ENCODE measurements around the gene NEDD4L. TPM values are rescaled to one million over a fixed set of nuclear protein-coding genes. Genes with fewer than 3 reads are reported as not detected.

The NEDD4L gene
- total RNA-seq, 2 experiments from 2014 or later: 11.2 to 13.7 TPM

- Mint-ChIP-seq H3K36me3 (ENCODE audit: low read depth) (no peaks in the 10 kb centered on the region), H3K4me1 (ENCODE audit: low read depth) (no peaks in the 10 kb centered on the region), H3K9me3 (no peaks in the 10 kb centered on the region), H3K4me3 (no peak overlapping the region), H3K27me3 (peaks cover 22% of the 10 kb centered on the region), H3K27ac (no peak overlapping the region)
- H3K9me3 ChIP-seq (ENCODE audit: control insufficient read depth in 1 of 2, insufficient read depth in 1 of 2, low read length in 2 of 2): no peaks in the 10 kb centered on the region
- H3K4me3 ChIP-seq (ENCODE audit: low read length): no peak overlapping the region
- CTCF ChIA-PET: interaction anchor here (1.0 kb wide), 1 partner anchor 81 kb away, joined by 4 read pairs; the partner anchor contains the start of gene NEDD4L
- DNase-seq (peak in 1 of 14 experiments; percentile 22), ATAC-seq (ENCODE audit: poor library complexity) (no peak)
- H3K27me3 ChIP-seq (ENCODE audit: control insufficient read depth in 1 of 2, insufficient read depth in 2 of 2, low read length in 2 of 2): no peaks in the 10 kb centered on the region
- TF ChIP-seq, protein P1, sequence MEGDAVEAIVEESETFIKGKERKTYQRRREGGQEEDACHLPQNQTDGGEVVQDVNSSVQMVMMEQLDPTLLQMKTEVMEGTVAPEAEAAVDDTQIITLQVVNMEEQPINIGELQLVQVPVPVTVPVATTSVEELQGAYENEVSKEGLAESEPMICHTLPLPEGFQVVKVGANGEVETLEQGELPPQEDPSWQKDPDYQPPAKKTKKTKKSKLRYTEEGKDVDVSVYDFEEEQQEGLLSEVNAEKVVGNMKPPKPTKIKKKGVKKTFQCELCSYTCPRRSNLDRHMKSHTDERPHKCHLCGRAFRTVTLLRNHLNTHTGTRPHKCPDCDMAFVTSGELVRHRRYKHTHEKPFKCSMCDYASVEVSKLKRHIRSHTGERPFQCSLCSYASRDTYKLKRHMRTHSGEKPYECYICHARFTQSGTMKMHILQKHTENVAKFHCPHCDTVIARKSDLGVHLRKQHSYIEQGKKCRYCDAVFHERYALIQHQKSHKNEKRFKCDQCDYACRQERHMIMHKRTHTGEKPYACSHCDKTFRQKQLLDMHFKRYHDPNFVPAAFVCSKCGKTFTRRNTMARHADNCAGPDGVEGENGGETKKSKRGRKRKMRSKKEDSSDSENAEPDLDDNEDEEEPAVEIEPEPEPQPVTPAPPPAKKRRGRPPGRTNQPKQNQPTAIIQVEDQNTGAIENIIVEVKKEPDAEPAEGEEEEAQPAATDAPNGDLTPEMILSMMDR (IDR thresholded peaks at IDR 0.05): no peak
- no peaks in the 10 kb centered on the region for H3K36me3 ChIP-seq (ENCODE audit: insufficient read depth, low read length)
- POLR2A ChIA-PET: no interaction called here
- peaks cover 2% of the 10 kb centered on the region for H3K4me1 ChIP-seq (ENCODE audit: insufficient read depth, low read length)
- no peak overlapping the region for H3K27ac ChIP-seq (ENCODE audit: low read depth in 1 of 2, low read length in 2 of 2)
- intact Hi-C loops (cut with DNase I, micrococcal nuclease): loop anchor here (5.0 to 10.0 kb wide), 4 partner anchors 167 to 1377 kb away; partner anchors contain the start of gene NARS1 (in 1 of the 2)
These were observed 80.4 kb downstream of the NEDD4L start for GRCh38 chr18:58124475-58124874.

DNA sequence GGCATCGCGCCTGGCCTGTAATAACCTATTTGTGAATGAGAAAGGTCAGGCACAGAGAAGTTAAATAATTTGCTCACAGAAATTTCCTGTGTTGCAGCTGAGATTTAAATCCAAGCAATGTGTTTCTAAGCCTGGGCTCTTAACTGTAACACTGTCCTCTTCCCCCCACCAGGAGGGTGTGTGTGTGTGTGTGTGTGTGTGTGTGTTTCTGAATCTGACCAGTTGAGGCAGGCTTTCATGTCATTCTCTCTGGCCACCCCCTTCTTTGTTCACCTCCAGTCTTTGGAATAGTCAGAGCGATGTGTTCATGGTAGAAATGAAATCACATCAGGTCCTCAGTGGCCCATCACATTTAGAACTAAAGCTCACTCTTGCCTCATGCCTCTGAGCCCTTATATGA, 81.2 kb downstream of the NEDD4L start:
- Mint-ChIP-seq H3K4me1 (ENCODE audit: low read depth) (no peaks in the 10 kb centered on the region), H3K36me3 (ENCODE audit: low read depth) (no peaks in the 10 kb centered on the region), H3K4me3 (no peak overlapping the region), H3K27me3 (peaks cover 22% of the 10 kb centered on the region), H3K9me3 (no peaks in the 10 kb centered on the region), H3K27ac (no peak overlapping the region)
- CTCF ChIA-PET: interaction anchor here (1.0 kb wide), 1 partner anchor 82 kb away, joined by 4 read pairs; the partner anchor contains the start of gene NEDD4L
- Histone ChIP-seq H3K36me3 (ENCODE audit: insufficient read depth, low read length) (no peaks in the 10 kb centered on the region), H3K4me1 (ENCODE audit: insufficient read depth, low read length) (peaks cover 2% of the 10 kb centered on the region), H3K27ac (ENCODE audit: low read depth in 1 of 2, low read length in 2 of 2) (no peak overlapping the region), H3K4me3 (ENCODE audit: low read length) (no peak overlapping the region), H3K9me3 (ENCODE audit: control insufficient read depth in 1 of 2, insufficient read depth in 1 of 2, low read length in 2 of 2) (no peaks in the 10 kb centered on the region), H3K27me3 (ENCODE audit: control insufficient read depth in 1 of 2, insufficient read depth in 2 of 2, low read length in 2 of 2) (no peaks in the 10 kb centered on the region)
- DNase-seq (no peak), ATAC-seq (ENCODE audit: poor library complexity) (no peak)
- TF ChIP-seq, protein P1 (IDR thresholded peaks at IDR 0.05): no peak
- intact Hi-C loops (cut with DNase I, micrococcal nuclease): loop anchor here in 1 of 2 experiments (10.0 kb wide), 1 partner anchor 500 kb away; the partner anchor contains the start of gene NARS1
- POLR2A ChIA-PET: no interaction called here

DNA sequence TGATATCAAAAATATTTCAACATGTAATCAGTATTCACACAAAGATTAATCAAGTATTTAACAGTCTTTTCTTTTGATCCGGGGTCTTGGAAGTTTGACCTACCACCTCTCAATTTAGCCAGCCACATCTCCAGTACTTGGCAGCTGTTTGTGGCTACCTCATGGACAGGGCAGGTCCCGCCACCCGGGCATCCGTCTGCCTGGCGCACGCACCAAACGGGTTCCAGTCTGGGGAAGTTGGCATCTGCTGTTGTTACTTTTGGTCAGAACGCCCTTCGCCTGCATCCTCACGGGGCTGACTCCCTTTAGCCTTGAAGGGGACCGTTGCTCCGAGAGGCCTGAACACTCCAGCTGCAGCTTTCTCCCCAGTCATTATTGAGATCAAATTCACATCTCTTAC, 81.7 kb downstream of the NEDD4L start:
- no peaks in the 10 kb centered on the region for H3K27me3 ChIP-seq (ENCODE audit: control insufficient read depth in 1 of 2, insufficient read depth in 2 of 2, low read length in 2 of 2)
- peaks cover 2% of the 10 kb centered on the region for H3K4me1 ChIP-seq (ENCODE audit: insufficient read depth, low read length)
- CTCF ChIA-PET: no interaction called here
- intact Hi-C loops (cut with DNase I, micrococcal nuclease): loop anchor here in 1 of 2 experiments (10.0 kb wide), 1 partner anchor 501 kb away; the partner anchor contains the start of gene NARS1
- H3K4me3 ChIP-seq (ENCODE audit: low read length): no peak overlapping the region
- TF ChIP-seq, protein P1 (IDR thresholded peaks at IDR 0.05): no peak
- no peak overlapping the region for H3K27ac ChIP-seq (ENCODE audit: low read depth in 1 of 2, low read length in 2 of 2)
- no peaks in the 10 kb centered on the region for H3K36me3 ChIP-seq (ENCODE audit: insufficient read depth, low read length)
- POLR2A ChIA-PET: no interaction called here
- ATAC-seq (ENCODE audit: poor library complexity) (no peak), DNase-seq (no peak)
- H3K9me3 ChIP-seq (ENCODE audit: control insufficient read depth in 1 of 2, insufficient read depth in 1 of 2, low read length in 2 of 2): no peaks in the 10 kb centered on the region
- Mint-ChIP-seq H3K9me3 (no peaks in the 10 kb centered on the region), H3K4me3 (no peak overlapping the region), H3K27ac (no peak overlapping the region), H3K36me3 (ENCODE audit: low read depth) (no peaks in the 10 kb centered on the region), H3K4me1 (ENCODE audit: low read depth) (no peaks in the 10 kb centered on the region), H3K27me3 (peaks cover 22% of the 10 kb centered on the region)

Data from CD4-positive, alpha-beta T cell (primary cell).